Measurements from ENCODE around the gene CFB. TPM values are rescaled to one million over a fixed set of nuclear protein-coding genes. Genes with fewer than 3 reads are reported as not detected.

The CFB gene
- total RNA-seq, 1 donor from 2014 or later, result not detected

GRCh38 chr6:31920811-31921210 is 25.1 kb upstream of the CFB start:
- no peak for DNase-seq (ENCODE audit: low spot score)
- Histone ChIP-seq H3K4me2 (no peak overlapping the region), H4K20me1 (ENCODE audit: low read depth) (no peaks in the 10 kb centered on the region), H2AFZ (replicated peaks) (no peak overlapping the region), H3K27ac (no peak overlapping the region), H3K9ac (no peak overlapping the region), H3K27me3 (no peaks in the 10 kb centered on the region), H3K36me3 (no peaks in the 10 kb centered on the region), H3K79me2 (ENCODE audit: low read depth) (no peaks in the 10 kb centered on the region), H3F3A (ENCODE audit: low read depth) (no peaks in the 10 kb centered on the region), H3K4me1 (no peaks in the 10 kb centered on the region), H3K4me3 (no peak overlapping the region), H3K9me3 (ENCODE audit: low read depth) (no peaks in the 10 kb centered on the region)
- TF ChIP-seq EZH2phosphoT487 (IDR thresholded peaks at IDR 0.05) (no peak), EZH2 (IDR thresholded peaks at IDR 0.05) (no peak), CTCF (IDR thresholded peaks at IDR 0.05) (no peak)
- Mint-ChIP-seq H3K4me3 (no peak overlapping the region), H3K36me3 (no peaks in the 10 kb centered on the region), H3K27ac (no peak overlapping the region), H3K9me3 (no peaks in the 10 kb centered on the region), H3K27me3 (ENCODE audit: insufficient read depth, low read depth) (peaks cover 4% of the 10 kb centered on the region), H3K4me1 (peaks cover 2% of the 10 kb centered on the region)

- Mint-ChIP-seq H3K27me3 (ENCODE audit: insufficient read depth, low read depth) (peaks cover 7% of the 10 kb centered on the region), H3K27ac (no peak overlapping the region), H3K9me3 (no peaks in the 10 kb centered on the region), H3K4me1 (no peaks in the 10 kb centered on the region), H3K36me3 (no peaks in the 10 kb centered on the region), H3K4me3 (no peak overlapping the region)
- Histone ChIP-seq H3K27me3 (no peaks in the 10 kb centered on the region), H3K9me3 (ENCODE audit: low read depth) (no peaks in the 10 kb centered on the region), H2AFZ (replicated peaks) (no peak overlapping the region), H3K36me3 (no peaks in the 10 kb centered on the region), H3K4me2 (no peak overlapping the region), H3K27ac (no peak overlapping the region), H3K79me2 (ENCODE audit: low read depth) (no peaks in the 10 kb centered on the region), H3K4me1 (no peaks in the 10 kb centered on the region), H3K9ac (no peak overlapping the region), H3K4me3 (no peak overlapping the region), H3F3A (ENCODE audit: low read depth) (no peaks in the 10 kb centered on the region), H4K20me1 (ENCODE audit: low read depth) (no peaks in the 10 kb centered on the region)
- TF ChIP-seq EZH2phosphoT487 (IDR thresholded peaks at IDR 0.05) (no peak), CTCF (IDR thresholded peaks at IDR 0.05) (peak; percentile 36)
- peak; percentile 39 for DNase-seq (ENCODE audit: low spot score)
Measured at GRCh38 chr6:31922942-31923341, 23.0 kb upstream of the CFB start.

DNA sequence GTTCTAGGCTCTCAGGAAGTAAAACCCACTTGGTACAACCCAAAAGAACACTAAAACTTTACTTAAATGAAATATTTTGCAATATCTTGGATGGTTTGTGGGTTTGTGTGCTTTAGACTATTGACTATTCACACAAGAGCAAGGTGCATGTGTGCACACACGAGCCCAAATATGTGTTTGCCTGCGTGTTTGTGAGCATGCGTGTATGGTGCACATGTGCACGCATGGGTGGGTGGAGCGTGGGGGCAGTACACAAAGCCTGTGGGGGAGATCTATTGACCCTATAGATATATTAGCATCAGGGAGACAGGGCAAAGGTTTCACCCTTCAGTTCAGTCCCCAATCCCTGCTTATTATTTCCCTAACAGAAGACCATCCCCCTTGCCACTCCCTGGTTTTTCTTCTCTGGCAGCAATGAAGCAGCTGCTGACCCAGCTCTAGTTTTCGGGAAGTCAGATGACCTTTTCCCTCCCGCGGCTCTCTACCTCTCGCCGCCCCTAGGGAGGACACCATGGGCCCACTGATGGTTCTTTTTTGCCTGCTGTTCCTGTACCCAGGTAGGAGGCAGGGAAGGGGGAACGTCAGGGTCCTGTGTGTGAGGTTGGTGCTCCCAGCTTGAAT is 18.5 kb upstream of the CFB start, which contains the start of gene C2:
C2 (plus strand) TSS at position 476 of the 621 bp plus-strand sequence; CDS start at position 512, 36 bp downstream.
- Mint-ChIP-seq H3K9me3 (no peaks in the 10 kb centered on the region), H3K27me3 (ENCODE audit: insufficient read depth, low read depth) (peaks cover 11% of the 10 kb centered on the region), H3K27ac (no peak within 1 kb of the TSS), H3K4me1 (no peaks in the 10 kb centered on the region), H3K4me3 (peak within 1 kb of the TSS; percentile 41), H3K36me3 (no peaks in the 10 kb centered on the region)
- no peaks in the 10 kb centered on the region for H4K20me1 ChIP-seq (ENCODE audit: low read depth)
- TF ChIP-seq EZH2phosphoT487 (IDR thresholded peaks at IDR 0.05) (no peak), CTCF (IDR thresholded peaks at IDR 0.05) (no peak), EZH2 (IDR thresholded peaks at IDR 0.05) (no peak)
- peak within 1 kb of the TSS; percentile 50 for H2AFZ ChIP-seq (replicated peaks)
- no peak for DNase-seq (ENCODE audit: low spot score)
- peak within 1 kb of the TSS; percentile 45 for H3K9ac ChIP-seq
- no peaks in the 10 kb centered on the region for H3K79me2 ChIP-seq (ENCODE audit: low read depth)
- H3K36me3 ChIP-seq, result no peaks in the 10 kb centered on the region
- no peaks in the 10 kb centered on the region for H3K4me1 ChIP-seq
- no peak within 1 kb of the TSS for H3K4me3 ChIP-seq
- H3K4me2 ChIP-seq, result no peak within 1 kb of the TSS
- no peaks in the 10 kb centered on the region for H3K9me3 ChIP-seq (ENCODE audit: low read depth)
- no peaks in the 10 kb centered on the region for H3K27me3 ChIP-seq
- no peak within 1 kb of the TSS for H3K27ac ChIP-seq
- H3F3A ChIP-seq (ENCODE audit: low read depth), result no peaks in the 10 kb centered on the region
